GM18907 (cell line): ENCODE data around the gene GLE1.
"Not testable (repeated sequence)": the region's sequence is repeated elsewhere in the genome, so short reads cannot be mapped to it uniquely, and the experiment has no call there.

Experiments used
- ATAC-seq: cut with Tn5 transposase; IDR thresholded peaks from one replicate; pipeline ENCODE4 v1.9.1; 2021; ENCODE audit warnings: mild to moderate bottlenecking, moderate library complexity; ENCODE audit not compliant: unreplicated experiment

Gene GLE1

GRCh38 chr9:128550770-128551656 lies 46.5 kb downstream of the GLE1 start:
- ATAC-seq: no peak

GRCh38 chr9:128551657-128552152 lies 47.2 kb downstream of the GLE1 start:
- no peak for ATAC-seq

- peak; percentile 82 for ATAC-seq
These were observed 47.7 kb downstream of the GLE1 start, which contains the start of gene SPTAN1 for GRCh38 chr9:128552153-128552743. TSS of gene SPTAN1 (plus strand) at chr9:128552587. CDS start at chr9:128566741, 14,154 bp downstream.

GRCh38 chr9:128552744-128553440 lies 48.4 kb downstream of the GLE1 start:
- peak; percentile 32 for ATAC-seq

- ATAC-seq: no peak
These were observed 49.2 kb downstream of the GLE1 start for GRCh38 chr9:128553728-128554127.

- ATAC-seq: no peak
These were observed 49.8 kb downstream of the GLE1 start for GRCh38 chr9:128554155-128554862.

GRCh38 chr9:128555180-128555721 lies 50.7 kb downstream of the GLE1 start:
- ATAC-seq: no peak

GRCh38 chr9:128556276-128556675 lies 51.8 kb downstream of the GLE1 start:
- ATAC-seq: no peak

- no peak for ATAC-seq
These were observed 52.6 kb downstream of the GLE1 start for GRCh38 chr9:128556926-128557634.

- peak; percentile 75 for ATAC-seq
These were observed 54.2 kb downstream of the GLE1 start for GRCh38 chr9:128558431-128559310.

- ATAC-seq: no peak
These were observed 61.1 kb downstream of the GLE1 start for GRCh38 chr9:128565578-128565977.

GRCh38 chr9:128568470-128569078 lies 64.1 kb downstream of the GLE1 start:
- no peak for ATAC-seq

- ATAC-seq: no peak
These were observed 71.0 kb downstream of the GLE1 start for GRCh38 chr9:128575469-128575868.

GRCh38 chr9:128575916-128576315 lies 71.4 kb downstream of the GLE1 start:
- no peak for ATAC-seq

- no peak for ATAC-seq
These were observed 72.7 kb downstream of the GLE1 start for GRCh38 chr9:128577206-128577605.

- ATAC-seq: no peak
These were observed 74.7 kb downstream of the GLE1 start for GRCh38 chr9:128579194-128579593.

- no peak for ATAC-seq
These were observed 76.2 kb downstream of the GLE1 start for GRCh38 chr9:128580731-128581130.

- ATAC-seq: not testable (repeated sequence)
These were observed 80.6 kb downstream of the GLE1 start for GRCh38 chr9:128585155-128585554.
